Upper lobe of right lung (tissue), 1 donor: ENCODE results near the gene CDHR4. TPM values are rescaled to one million over a fixed set of nuclear protein-coding genes. Genes with fewer than 3 reads are reported as not detected.

Experiments
- ATAC-seq: fragments of 200-7000 bp; cut with Tn5 transposase; one replicate; pipeline ENCODE4 v1.9.1; 2020; ENCODE audit warnings: mild to moderate bottlenecking, moderate library complexity
- DNase-seq: peaks from one replicate; pipeline ENCODE4 v3.0.0-alpha.2; 2020
- H3K27ac ChIP-seq: fragments of 200-600 bp; one replicate; pipeline ENCODE4 v1.8.0; 2022
- H3K27me3 ChIP-seq: fragments of 200-600 bp; one replicate; pipeline ENCODE4 v1.8.0; 2022; ENCODE audit warnings: mild to moderate bottlenecking
- H3K36me3 ChIP-seq: fragments of 200-600 bp; one replicate; pipeline ENCODE4 v1.8.0; 2022
- H3K4me1 ChIP-seq: fragments of 200-600 bp; one replicate; pipeline ENCODE4 v1.8.0; 2022
- H3K4me3 ChIP-seq: fragments of 200-600 bp; one replicate; pipeline ENCODE4 v1.8.0; 2022; ENCODE audit warnings: mild to moderate bottlenecking
- H3K9me3 ChIP-seq: fragments of 200-600 bp; one replicate; pipeline ENCODE4 v1.8.0; 2022
- CTCF ChIP-seq: fragments of 200-600 bp; IDR thresholded peaks from one replicate; pipeline ENCODE4 v1.8.0; 2022; ENCODE audit warnings: antibody characterized with exemption
- intact Hi-C: fragments of 100-400 bp; cut with DNase I; formaldehyde crosslinking; loops from one replicate; pipeline ENCODE4 v1.11.0; 2022
- total RNA-seq: library from RNA; stranded (reverse); fragmentation: NEBNext Ultra II Directional; extraction: Animal tissue kit (Norgen Biotek cat#: 25700); gene quantifications from one replicate; pipeline ENCODE4 v1.2.1, GENCODE V29; 2021
- donor health status: DM: no; HTN: yes; CAD: no; lungs with severe emphysema.

The CDHR4 gene
- total RNA-seq, 1 donor from 2014 or later, result not detected

- peak; percentile 46 for ATAC-seq
- H3K27me3 ChIP-seq, result no peaks in the 10 kb centered on the region
- H3K27ac ChIP-seq, result peak overlapping the region; percentile 87
- no peak for TF ChIP-seq CTCF
- H3K4me3 ChIP-seq, result peak overlapping the region; percentile 91
- peaks cover 49% of the 10 kb centered on the region for H3K4me1 ChIP-seq
- H3K36me3 ChIP-seq, result peaks cover 11% of the 10 kb centered on the region
- DNase-seq, result peak; percentile 85
- H3K9me3 ChIP-seq, result no peaks in the 10 kb centered on the region
- intact Hi-C loops, result no loop called here
Observed at GRCh38 chr3:49805367-49805782, 5.7 kb upstream of the CDHR4 start.

- TF ChIP-seq CTCF, result no peak
- no peaks in the 10 kb centered on the region for H3K27me3 ChIP-seq
- peaks cover 2% of the 10 kb centered on the region for H3K36me3 ChIP-seq
- peaks cover 49% of the 10 kb centered on the region for H3K4me1 ChIP-seq
- H3K4me3 ChIP-seq, result peak overlapping the region; percentile 91
- H3K9me3 ChIP-seq, result no peaks in the 10 kb centered on the region
- DNase-seq (no peak), ATAC-seq (no peak)
- peak overlapping the region; percentile 87 for H3K27ac ChIP-seq
- intact Hi-C loops, result loop anchor here (5.0 kb wide), 1 partner anchor 33 kb away; no protein-coding TSS in a partner anchor
Observed at GRCh38 chr3:49804141-49805041, 4.7 kb upstream of the CDHR4 start.

- ATAC-seq, result no peak
- Histone ChIP-seq H3K4me1 (peaks cover 49% of the 10 kb centered on the region), H3K27ac (peak overlapping the region; percentile 87)
Observed at GRCh38 chr3:49803465-49804140, 3.9 kb upstream of the CDHR4 start.

GRCh38 chr3:49802719-49803464, 3.2 kb upstream of the CDHR4 start, which contains the start of gene INKA1:
INKA1 (plus strand) TSS chr3:49803261; CDS start chr3:49803393, 132 bp downstream.
- intact Hi-C loops, result loop anchor here (5.0 kb wide), 1 partner anchor 34 kb away; no protein-coding TSS in a partner anchor
- ATAC-seq (peak; percentile 90), DNase-seq (peak; percentile 95)
- Histone ChIP-seq H3K27ac (peak within 1 kb of the TSS; percentile 87), H3K9me3 (no peaks in the 10 kb centered on the region), H3K4me3 (peak within 1 kb of the TSS; percentile 91), H3K4me1 (peaks cover 42% of the 10 kb centered on the region), H3K27me3 (no peaks in the 10 kb centered on the region), H3K36me3 (no peaks in the 10 kb centered on the region)
- peak; percentile 6 for TF ChIP-seq CTCF

More at GRCh38 chr3:49803465-49804140, 3.9 kb upstream of the CDHR4 start:
- no peaks in the 10 kb centered on the region for H3K27me3 ChIP-seq
- peak overlapping the region; percentile 91 for H3K4me3 ChIP-seq
- no peaks in the 10 kb centered on the region for H3K9me3 ChIP-seq
- DNase-seq, result no peak
- intact Hi-C loops, result loop anchor here (5.0 kb wide), 1 partner anchor 34 kb away; no protein-coding TSS in a partner anchor
- no peak for TF ChIP-seq CTCF
- H3K36me3 ChIP-seq, result no peaks in the 10 kb centered on the region

- Histone ChIP-seq H3K9me3 (no peaks in the 10 kb centered on the region), H3K4me1 (peaks cover 25% of the 10 kb centered on the region), H3K27ac (no peak overlapping the region), H3K36me3 (no peaks in the 10 kb centered on the region), H3K27me3 (no peaks in the 10 kb centered on the region), H3K4me3 (no peak overlapping the region)
- DNase-seq (no peak), ATAC-seq (no peak)
- no peak for TF ChIP-seq CTCF
- intact Hi-C loops, result loop anchor here (5.0 kb wide), 1 partner anchor 36 kb away; no protein-coding TSS in a partner anchor
Observed at GRCh38 chr3:49801160-49801559, 1.5 kb upstream of the CDHR4 start.
